Glomerular endothelial cell (primary cell): ENCODE results near the gene ALG5. TPM values are rescaled to one million over a fixed set of nuclear protein-coding genes. Genes with fewer than 3 reads are reported as not detected.
A peak's percentile ranks its signal among the peaks of the same experiment; 100 is the strongest.

Experiments
- DNase-seq: peaks from one replicate; pipeline ENCODE4 v3.0.0-alpha.2; 2011; ENCODE audit warnings: low read depth, low spot score; ENCODE audit errors: extremely low read depth
- total RNA-seq: library from RNA; depleted of rRNA; stranded (reverse); fragments of >200 nt; gene quantifications from 2 replicates; pipeline ENCODE4 v1.2.3, GENCODE V29; 2015

ALG5 gene
- total RNA-seq, 1 donor from 2014 or later = 30.0 TPM

GRCh38 chr13:36981156-36981743 is 17.9 kb downstream of the ALG5 start:
- DNase-seq = no peak

GRCh38 chr13:36979361-36980050 is 19.6 kb downstream of the ALG5 start:
- DNase-seq = no peak

GRCh38 chr13:36975172-36975571 is 24.0 kb downstream of the ALG5 start:
- no peak for DNase-seq

- no peak for DNase-seq
Measured at GRCh38 chr13:36973621-36974295, 25.4 kb downstream of the ALG5 start.

- DNase-seq = no peak
Measured at GRCh38 chr13:36973009-36973408, 26.1 kb downstream of the ALG5 start.

GRCh38 chr13:36966404-36966803 is 32.7 kb downstream of the ALG5 start:
- DNase-seq = no peak

GRCh38 chr13:36965767-36966166 is 33.4 kb downstream of the ALG5 start:
- DNase-seq = peak; percentile 85

- no peak for DNase-seq
Measured at GRCh38 chr13:36959456-36960116, 39.6 kb downstream of the ALG5 start.

GRCh38 chr13:36954542-36954941 is 44.6 kb downstream of the ALG5 start:
- DNase-seq = no peak

GRCh38 chr13:36950920-36951319 is 48.2 kb downstream of the ALG5 start:
- no peak for DNase-seq

GRCh38 chr13:36950330-36950729 is 48.8 kb downstream of the ALG5 start:
- no peak for DNase-seq

- DNase-seq = peak; percentile 61
Measured at GRCh38 chr13:36945078-36945477, 54.1 kb downstream of the ALG5 start.

- DNase-seq = no peak
Measured at GRCh38 chr13:36925603-36926002, 73.5 kb downstream of the ALG5 start.

- no peak for DNase-seq
Measured at GRCh38 chr13:36924001-36924400, 75.1 kb downstream of the ALG5 start.

GRCh38 chr13:36921631-36922301 is 77.4 kb downstream of the ALG5 start:
- DNase-seq = no peak

- no peak for DNase-seq
Measured at GRCh38 chr13:36920616-36921185, 78.4 kb downstream of the ALG5 start.

- no peak for DNase-seq
Measured at GRCh38 chr13:36919833-36920615, 79.1 kb downstream of the ALG5 start, which contains the start of gene SMAD9. Gene SMAD9 (minus strand): TSS chr13:36920238. CDS start chr13:36879689, 40,549 bp downstream.

GRCh38 chr13:36919171-36919832 is 79.8 kb downstream of the ALG5 start:
- DNase-seq = peak; percentile 9
